HG02943 (cell line): ENCODE data around the gene CKAP5.
A peak's percentile ranks its signal among the peaks of the same experiment; 100 is the strongest.
"Not testable (repeated sequence)": the region's sequence is repeated elsewhere in the genome, so short reads cannot be mapped to it uniquely, and the experiment has no call there.

Experiments
- ATAC-seq: cut with Tn5 transposase; IDR thresholded peaks from one replicate; pipeline ENCODE4 v1.9.1; 2021; ENCODE audit warnings: mild to moderate bottlenecking, low read depth, moderate library complexity; ENCODE audit not compliant: unreplicated experiment

Gene CKAP5

DNA sequence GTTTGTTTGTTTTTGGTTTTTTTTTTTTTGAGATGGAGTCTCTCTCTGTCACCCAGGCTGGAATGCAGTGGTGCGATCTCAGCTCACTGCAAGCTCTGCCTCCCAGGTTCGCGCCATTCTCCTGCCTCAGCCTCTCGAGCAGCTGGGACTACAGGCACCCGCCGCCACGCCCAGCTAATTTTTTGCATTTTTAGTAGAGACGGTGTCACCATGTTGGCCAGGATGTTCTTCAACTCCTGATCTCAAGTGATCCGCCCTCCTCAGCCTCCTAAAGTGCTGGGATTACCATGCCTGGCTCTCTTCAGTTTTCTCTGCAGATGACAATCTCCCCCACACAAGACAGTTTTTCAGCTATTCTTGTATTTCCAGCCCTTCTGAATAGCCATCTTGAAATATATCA lies 136.7 kb downstream of the CKAP5 start:
- not testable (repeated sequence) for ATAC-seq

DNA sequence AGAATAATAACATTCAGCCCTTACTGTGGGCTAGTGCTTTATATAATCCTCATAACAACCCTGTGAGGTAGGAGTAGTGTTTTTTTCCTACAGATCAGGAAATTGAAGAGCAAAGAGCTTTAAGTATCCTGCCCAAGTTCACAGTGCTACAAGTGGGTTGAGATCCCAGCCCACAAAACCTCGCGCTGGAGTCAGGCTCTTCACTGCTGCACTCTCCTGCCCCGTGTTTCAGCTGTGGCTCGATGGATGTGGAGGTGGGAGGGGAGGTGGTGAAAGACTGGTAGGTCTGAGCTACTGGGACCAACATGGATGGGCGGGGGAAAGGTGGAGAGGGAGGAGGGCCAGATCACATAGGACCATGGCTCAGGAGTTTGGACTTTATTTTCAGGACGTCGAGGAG lies 139.2 kb downstream of the CKAP5 start:
- no peak for ATAC-seq

DNA sequence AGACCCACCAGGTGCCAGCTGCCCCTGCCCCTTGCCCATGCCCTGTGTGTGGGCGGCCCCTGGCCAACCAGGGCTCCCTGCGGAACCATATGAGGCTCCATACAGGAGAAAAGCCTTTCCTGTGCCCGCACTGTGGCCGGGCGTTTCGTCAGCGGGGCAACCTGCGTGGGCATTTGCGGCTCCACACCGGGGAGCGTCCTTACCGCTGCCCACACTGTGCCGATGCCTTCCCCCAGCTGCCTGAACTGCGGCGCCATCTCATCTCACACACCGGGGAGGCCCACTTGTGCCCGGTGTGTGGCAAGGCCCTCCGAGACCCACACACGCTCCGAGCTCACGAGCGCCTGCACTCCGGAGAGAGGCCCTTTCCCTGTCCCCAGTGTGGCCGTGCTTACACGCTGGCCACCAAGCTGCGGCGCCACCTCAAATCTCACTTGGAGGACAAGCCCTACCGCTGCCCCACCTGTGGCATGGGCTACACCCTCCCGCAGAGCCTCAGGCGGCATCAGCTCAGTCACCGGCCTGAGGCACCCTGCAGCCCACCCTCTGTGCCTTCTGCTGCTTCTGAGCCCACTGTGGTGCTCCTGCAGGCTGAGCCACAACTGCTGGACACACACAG lies 140.9 kb downstream of the CKAP5 start:
- ATAC-seq: no peak

DNA sequence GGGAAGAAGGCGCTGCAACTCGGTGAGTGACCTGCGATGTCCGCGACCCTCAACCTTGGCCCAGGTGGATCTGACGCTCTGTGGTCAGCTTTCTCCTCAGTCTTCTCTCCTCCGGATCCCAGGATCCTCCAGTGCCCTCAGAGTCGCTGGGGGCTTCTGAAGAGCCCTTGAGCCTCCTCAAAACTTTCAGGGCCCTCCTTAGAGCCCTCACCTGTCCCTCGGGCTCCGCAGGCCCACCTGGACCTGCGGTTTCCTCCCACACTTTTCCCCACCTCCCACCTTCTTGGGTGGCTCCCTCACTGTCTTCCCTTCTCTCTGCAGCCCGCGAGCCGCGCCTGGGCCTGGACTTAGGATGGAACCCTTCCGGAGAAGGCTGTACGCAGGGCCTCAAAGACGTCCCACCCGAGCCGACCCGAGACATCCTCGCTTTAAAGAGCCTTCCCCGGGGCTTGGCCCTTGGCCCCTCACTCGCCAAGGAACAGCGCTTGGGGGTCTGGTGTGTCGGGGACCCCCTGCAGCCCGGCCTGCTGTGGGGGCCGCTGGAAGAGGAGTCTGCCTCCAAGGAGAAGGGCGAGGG lies 144.9 kb downstream of the CKAP5 start:
- no peak for ATAC-seq

DNA sequence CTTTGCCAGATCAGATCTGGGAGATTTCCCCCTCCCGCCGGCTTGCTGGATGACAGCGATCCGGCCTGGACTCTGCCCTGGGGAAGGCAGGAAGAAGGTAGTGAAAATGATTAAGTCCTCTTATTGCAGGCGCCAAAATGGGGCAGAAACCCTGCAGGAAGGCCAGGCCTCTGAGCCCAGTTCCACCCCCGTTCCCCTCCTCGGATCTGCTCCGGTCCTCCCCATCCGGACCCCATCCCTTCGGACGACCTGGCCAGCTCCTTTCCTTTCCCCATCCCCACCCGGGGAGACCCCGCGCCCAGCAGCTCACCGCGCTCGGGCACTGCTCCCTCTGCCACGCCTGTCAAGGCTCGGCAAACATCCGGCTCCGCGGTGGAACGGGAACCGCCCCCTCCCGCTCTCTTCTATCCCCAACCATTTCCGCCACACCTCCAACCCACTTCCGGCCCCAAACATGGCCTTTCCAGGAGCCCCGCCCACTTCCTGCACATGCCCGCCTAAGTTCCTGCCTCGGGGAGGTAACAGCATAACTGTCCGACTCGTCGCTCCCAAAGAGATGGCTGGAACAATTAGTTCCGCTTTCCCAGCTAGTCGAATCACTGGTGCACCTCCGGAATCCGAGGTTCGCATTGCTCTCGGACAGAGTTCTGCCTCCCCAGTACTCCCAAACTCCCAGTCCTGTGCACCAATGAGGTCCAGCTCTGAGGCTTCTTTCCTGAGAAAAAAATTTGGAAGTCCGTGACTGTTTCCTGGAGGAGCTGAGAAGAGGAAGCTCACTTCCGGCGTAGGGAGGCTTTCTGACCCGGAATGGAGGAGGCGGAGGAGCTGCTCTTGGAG lies 145.6 kb downstream of the CKAP5 start, which contains the start of the genes ARHGAP1 and ZNF408:
ARHGAP1 (minus strand) TSS at position 379 of the 837 bp plus-strand sequence. CDS start 4,512 bp downstream, outside the sequence.
ZNF408 (plus strand) TSS at position 791 of the 837 bp plus-strand sequence; CDS start at position 808, 17 bp downstream.
- ATAC-seq: peak; percentile 85

DNA sequence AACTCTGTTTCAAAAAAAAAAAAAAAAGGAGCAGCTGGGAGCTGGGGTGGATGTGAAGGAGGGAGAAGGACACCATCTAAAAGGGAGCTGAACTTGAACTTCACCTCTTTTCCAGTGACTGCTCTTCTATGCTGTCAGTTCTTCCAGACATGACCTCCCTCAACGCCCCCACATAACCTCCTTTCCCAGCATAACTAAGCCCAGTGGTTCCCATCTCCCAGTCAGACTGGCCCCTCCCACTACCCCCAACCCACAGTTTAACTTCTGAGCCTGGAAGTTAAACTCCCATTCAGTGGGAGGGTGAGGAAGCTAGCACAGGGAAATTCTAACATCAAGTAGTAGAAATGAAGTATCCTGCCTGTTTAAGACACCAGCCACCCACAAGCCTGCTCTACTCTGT lies 147.5 kb downstream of the CKAP5 start:
- ATAC-seq: no peak

DNA sequence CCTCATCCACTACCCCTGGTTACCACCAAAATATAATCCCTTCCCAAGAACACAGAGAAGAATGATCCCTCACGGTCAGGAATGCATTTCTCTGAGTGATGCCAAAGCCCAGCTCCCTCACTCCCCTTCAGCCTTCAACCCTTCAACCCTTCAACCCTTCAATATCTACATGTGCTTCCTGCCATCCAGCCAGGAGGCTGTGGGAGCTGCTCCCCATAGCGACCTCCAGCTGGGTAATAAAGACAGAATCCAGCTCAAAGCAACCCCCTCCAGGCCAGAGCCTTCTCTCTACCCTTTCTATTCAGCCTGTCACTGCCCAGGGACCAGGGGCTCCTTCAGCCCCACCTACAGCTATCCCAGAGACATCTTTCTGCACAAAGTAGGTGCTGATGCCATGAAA lies 148.4 kb downstream of the CKAP5 start:
- ATAC-seq: no peak

DNA sequence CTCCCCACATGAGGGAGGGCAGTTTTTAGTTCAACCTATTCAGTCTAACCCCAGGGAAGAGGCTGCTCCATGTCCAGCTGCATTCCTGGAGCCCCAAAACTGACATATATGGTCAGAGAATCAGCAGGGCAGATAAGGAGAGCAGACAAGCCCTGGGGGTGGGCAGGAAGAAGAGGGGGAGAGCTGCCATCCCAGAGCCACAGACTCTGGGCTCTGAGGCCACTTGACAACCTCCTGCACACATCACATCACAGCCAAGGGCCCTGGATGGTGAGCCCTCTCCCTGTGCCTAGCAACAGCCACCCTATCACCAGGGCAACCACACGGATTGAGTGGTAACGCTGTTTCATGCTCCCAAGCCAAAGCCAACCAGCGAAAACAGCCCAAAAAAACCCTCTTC lies 148.8 kb downstream of the CKAP5 start:
- ATAC-seq: no peak

DNA sequence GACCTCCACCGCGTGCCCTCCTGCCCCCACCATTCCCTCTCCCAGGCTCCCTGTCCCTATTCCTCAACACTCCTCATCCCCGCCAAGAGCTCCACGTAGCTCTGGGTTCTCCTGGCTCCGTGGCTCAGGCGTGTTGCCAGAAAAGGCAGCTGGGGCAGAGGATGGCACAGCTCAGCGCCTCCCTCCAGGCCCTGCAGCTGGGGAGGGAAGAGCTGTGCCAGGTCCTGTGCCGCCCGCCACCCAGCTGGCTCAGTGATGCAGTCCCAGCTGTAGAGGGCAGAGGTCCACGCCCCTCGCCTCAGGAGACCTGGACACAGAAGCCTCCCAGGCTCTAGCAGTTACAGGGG lies 149.9 kb downstream of the CKAP5 start:
- ATAC-seq: no peak

DNA sequence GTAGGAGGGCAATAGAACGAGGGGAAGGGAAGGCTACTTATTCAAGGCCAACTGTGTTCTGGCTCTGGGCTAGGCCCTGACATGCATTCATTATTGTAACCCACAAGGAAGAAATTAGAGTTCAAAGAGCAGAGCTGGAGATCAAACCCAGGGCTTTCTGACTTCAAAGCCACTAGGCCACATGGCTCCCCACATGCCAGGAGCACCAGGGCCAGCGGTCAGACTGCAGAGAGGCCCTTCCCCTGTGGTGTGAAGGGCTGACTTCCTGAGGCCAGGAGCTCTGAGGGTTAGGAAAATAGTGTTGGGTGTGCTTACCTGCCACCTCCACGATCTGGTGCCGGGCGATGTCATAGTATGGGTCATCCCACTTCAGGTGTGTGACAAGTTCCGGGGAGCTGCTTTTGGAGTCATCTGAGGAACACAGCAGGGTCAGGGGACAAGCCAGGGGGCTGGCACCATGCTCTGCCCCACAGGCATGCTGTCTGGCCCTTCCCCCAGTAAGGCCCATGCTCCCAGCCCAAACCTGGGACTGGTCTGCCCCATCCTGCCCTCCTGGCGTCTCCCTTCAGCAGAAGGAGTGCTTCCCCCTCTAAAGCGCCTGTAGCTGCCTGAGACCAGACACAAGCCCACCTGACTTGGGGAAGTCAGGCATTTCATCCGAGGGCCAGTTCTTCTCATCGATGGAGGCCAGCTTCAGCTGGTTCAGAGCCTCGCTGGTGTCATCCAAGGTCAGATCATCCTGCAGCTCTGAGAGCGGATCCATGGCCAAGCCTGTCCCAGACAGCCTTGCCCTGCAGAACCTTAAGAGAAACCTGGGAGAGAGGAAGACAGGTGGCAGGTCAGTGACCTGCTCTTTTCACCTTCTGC lies 150.5 kb downstream of the CKAP5 start:
- no peak for ATAC-seq

DNA sequence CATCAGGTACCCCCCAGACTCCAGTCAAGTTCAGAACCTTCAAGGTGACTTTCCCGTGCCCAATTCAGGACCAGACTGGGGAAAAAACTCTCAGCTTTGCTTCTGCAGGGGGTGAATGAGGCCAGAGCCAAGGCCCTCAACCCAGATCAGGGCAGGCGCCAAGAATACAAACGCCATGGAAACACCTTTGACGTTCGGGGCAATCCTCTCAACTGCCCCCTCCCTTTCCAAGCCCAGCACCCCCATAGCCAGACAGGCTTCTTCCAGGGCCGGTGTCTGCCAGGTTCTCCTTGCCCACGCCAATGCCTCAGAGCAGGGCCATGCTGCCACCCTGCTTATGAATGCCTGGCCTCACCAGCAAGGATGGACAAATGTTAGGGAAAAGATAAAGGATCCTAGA lies 151.5 kb downstream of the CKAP5 start:
- ATAC-seq: no peak

DNA sequence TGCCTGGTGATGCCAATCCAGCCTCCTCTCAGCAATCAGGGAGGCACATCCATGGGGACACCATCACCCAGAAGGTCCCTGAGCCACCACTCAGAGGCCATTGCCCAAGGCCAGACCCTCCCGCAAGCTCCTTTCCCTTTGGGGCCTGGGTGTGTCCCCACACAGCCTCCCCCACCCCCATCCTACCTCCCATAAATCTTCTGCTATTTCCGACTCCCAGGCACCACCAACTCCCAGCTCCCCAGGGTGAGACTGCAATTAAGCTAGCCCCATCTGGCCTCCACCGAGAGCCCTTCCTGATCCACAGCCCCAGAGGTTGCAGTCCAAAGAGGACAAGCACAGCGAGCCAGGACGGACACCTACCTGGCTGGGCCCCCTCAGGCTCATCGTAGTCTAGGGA lies 152.0 kb downstream of the CKAP5 start:
- no peak for ATAC-seq

DNA sequence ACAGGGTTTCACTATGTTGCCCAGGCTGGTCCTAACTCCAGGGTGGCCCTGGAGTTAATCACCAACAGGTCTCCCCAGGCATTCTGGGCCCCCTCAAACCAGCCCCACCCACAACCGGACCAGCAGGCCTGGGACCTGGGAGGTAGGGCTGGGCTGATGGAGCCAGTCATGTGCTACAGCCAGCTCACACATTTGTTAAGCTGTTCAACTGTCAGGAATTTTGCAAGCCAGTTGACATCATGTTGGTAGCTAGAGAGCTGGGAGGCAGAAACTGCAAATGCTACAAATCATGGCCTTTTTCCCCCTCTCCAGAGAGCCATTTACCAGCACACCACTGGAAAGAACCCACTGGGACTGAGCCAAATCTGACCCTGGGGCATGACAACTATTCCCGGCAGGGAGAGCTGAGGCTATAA lies 152.5 kb downstream of the CKAP5 start:
- ATAC-seq: no peak
